GM19035 (cell line): Measurements from ENCODE around the gene APOL2.

Experiments used
- ATAC-seq: cut with Tn5 transposase; IDR thresholded peaks from one replicate; pipeline ENCODE4 v1.9.1; 2021; ENCODE audit not compliant: unreplicated experiment

The APOL2 gene

GRCh38 chr22:36177160-36177559 is 62.2 kb downstream of the APOL2 start:
- no peak for ATAC-seq
